PC-3 (cell line): ENCODE measurements around the gene CBX2.

Experiments used
- CTCF ChIP-seq: fragments of 300-600 bp; sonication (generic); conservative IDR thresholded peaks from 2 replicates; pipeline ENCODE4 v1.5.1; 2017; ENCODE audit warnings: antibody characterized with exemption, low read depth, mild to moderate bottlenecking, low read length
- EZH2 ChIP-seq: fragments of 300-600 bp; sonication (generic); IDR thresholded peaks from one replicate; pipeline ENCODE4 v1.6.1; 2017; ENCODE audit warnings: antibody characterized with exemption, mild to moderate bottlenecking, low read length; ENCODE audit not compliant: unreplicated experiment
- EZH2phosphoT487 ChIP-seq: fragments of 300-600 bp; sonication (generic); IDR thresholded peaks from 2 replicates; pipeline ENCODE4 v1.6.1; 2018; ENCODE audit warnings: mild to moderate bottlenecking, antibody characterized with exemption, low read length, borderline replicate concordance

GRCh38 chr17:79796444-79796762 lies 18.5 kb downstream of the CBX2 start:
- no peak for TF ChIP-seq CTCF
- TF ChIP-seq EZH2 = no peak
- no peak for TF ChIP-seq EZH2phosphoT487
